Neuron (in vitro differentiated cells): ENCODE results near the gene CAP2.
"Not testable (repeated sequence)": the region's sequence is repeated elsewhere in the genome, so short reads cannot be mapped to it uniquely, and the experiment has no call there.

Experiments
- H2AFZ ChIP-seq: one replicate; pipeline ENCODE4 v1.6.1; 2013; ENCODE audit warnings: low read depth, mild to moderate bottlenecking, inconsistent platforms, low read length, moderate library complexity
- H3K27me3 ChIP-seq: one replicate; pipeline ENCODE4 v1.6.1; 2013; ENCODE audit warnings: low read length; ENCODE audit not compliant: insufficient read depth
- H3K36me3 ChIP-seq: one replicate; pipeline ENCODE4 v1.6.1; 2013; ENCODE audit warnings: low read length; ENCODE audit not compliant: insufficient read depth
- H3K4me1 ChIP-seq: one replicate; pipeline ENCODE4 v1.6.1; 2013; ENCODE audit warnings: low read length; ENCODE audit not compliant: insufficient read depth
- H3K4me3 ChIP-seq: 2 replicates; pipeline ENCODE4 v1.5.1; 2013; ENCODE audit warnings: mild to moderate bottlenecking, low read length, moderate library complexity
- H3K9me3 ChIP-seq: one replicate; pipeline ENCODE4 v1.6.1; 2013; ENCODE audit warnings: low read length

The CAP2 gene

DNA sequence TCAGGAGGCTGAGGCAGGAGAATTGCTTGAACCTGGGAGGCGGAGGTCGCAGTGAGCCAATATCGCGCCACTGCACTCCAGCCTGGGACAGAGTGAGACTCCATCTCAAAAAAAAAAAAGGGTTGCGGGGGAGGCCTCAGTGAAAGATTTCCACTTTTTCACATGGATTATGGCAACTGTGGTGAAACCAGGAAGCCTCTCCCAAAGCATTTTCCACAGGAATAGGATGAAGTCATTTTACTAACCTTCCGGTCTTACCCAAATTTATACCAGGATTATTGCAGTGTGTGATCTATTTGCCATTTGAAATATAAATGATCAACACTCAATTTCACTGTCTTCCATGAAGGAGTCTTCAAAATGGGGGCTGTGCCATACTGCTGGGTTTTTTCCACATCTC, 113.1 kb downstream of the CAP2 start:
- Histone ChIP-seq H2AFZ (no peak overlapping the region), H3K9me3 (no peaks in the 10 kb centered on the region), H3K4me3 (no peak overlapping the region), H3K4me1 (no peaks in the 10 kb centered on the region), H3K27me3 (no peaks in the 10 kb centered on the region), H3K36me3 (peaks cover 4% of the 10 kb centered on the region)

DNA sequence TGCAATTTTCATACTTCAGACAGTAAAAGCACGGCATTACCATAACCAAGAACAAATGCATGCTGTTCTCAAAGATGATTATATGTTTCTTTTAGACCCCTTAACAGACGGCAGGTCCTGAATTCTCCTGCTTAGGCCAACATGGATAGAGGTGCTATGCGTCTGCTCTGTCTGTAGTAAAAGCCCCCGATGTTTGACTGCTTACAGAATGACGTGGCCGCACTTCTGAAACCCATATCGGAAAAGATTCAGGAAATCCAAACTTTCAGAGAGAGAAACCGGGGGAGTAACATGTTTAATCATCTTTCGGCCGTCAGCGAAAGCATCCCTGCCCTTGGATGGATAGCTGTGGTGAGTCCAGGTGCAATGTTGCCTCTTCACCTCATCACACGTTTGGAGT, 113.6 kb downstream of the CAP2 start:
- Histone ChIP-seq H3K4me3 (no peak overlapping the region), H3K4me1 (no peaks in the 10 kb centered on the region), H3K36me3 (peaks cover 4% of the 10 kb centered on the region), H2AFZ (no peak overlapping the region), H3K27me3 (no peaks in the 10 kb centered on the region), H3K9me3 (no peaks in the 10 kb centered on the region)

DNA sequence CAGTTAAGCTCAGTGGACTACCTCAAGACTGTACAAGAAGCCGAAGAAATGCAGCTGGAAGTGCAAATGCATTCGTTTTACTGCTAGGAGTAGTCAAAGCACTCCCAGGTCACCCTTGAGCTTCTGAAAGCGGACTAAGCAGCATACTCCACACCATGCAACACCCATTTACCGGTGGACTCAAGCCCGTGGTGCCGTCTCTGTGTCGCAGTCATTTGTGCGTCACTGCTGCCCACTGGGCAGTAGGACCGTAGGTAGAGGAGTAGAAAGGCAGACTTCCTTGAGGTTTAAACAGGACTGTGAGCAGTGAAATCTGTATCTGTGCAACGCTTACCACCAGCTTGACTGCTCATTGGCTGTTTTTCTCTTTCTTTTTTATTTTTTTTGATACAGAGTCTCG, 117.7 kb downstream of the CAP2 start:
- Histone ChIP-seq H3K27me3 (no peaks in the 10 kb centered on the region), H3K36me3 (peaks cover 7% of the 10 kb centered on the region), H3K9me3 (no peaks in the 10 kb centered on the region), H3K4me1 (no peaks in the 10 kb centered on the region), H2AFZ (no peak overlapping the region), H3K4me3 (no peak overlapping the region)

DNA sequence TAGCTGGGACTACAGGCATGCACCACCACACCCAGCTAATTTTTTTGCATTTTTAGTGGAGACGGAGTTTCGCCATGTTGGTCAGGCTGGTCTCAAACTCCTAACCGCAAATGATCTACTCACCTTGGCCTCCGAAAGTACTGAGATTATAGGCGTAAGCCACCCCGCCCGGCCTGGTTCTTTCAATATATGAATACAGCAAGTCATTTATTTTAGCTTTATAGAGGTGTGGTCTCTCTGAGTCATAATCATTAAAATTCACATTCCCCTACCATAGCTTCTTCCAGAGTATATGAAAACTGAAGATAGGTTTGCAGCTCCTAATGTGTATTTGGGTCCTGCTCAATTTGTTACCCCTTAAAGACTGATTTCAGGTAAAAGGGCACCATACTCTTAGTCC, 118.2 kb downstream of the CAP2 start:
- Histone ChIP-seq H2AFZ (no peak overlapping the region), H3K4me1 (no peaks in the 10 kb centered on the region), H3K9me3 (no peaks in the 10 kb centered on the region), H3K27me3 (no peaks in the 10 kb centered on the region), H3K36me3 (peaks cover 7% of the 10 kb centered on the region), H3K4me3 (no peak overlapping the region)

DNA sequence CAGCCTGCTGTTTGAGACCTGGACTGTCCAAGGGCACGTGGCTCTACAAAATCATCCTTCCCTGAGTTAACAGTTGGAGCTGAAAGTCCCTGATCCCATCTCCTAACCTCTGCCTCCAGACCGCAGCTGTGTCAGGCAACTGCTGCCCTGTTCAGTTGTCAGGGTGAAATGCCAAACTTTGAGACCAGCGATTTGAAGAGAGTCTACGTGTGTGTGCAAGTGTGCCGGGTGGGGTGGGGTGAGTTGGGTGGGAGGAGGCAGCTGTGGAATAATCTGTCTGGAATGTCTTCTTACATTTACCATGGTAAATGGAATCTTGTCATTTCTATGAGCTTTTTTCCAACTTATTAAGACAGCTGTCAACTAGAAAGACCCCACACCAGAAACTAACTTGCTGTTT, 125.7 kb downstream of the CAP2 start:
- H3K36me3 ChIP-seq: peaks cover 5% of the 10 kb centered on the region

DNA sequence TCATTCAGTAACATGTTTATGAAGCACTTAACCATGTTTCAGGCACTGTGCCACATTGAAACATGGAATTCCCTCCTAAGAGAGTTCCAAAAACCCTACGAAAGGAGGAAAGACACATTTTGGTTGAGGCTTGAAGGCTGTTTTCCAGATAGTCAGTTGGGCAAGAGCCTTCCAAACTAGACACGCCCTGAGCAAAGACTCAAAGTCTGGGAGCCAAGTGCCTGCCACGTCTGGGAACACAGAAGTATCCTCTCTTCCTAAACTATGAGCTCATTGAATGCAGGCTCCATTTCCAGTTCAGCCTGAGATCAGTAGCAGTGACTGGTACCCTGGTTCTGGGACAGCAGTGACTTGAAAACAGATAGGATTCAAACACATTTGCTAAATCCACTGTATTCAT, 132.2 kb downstream of the CAP2 start:
- H3K4me1 ChIP-seq: no peaks in the 10 kb centered on the region
- H3K4me3 ChIP-seq: no peak overlapping the region
- peaks cover 2% of the 10 kb centered on the region for H3K36me3 ChIP-seq
- no peak overlapping the region for H2AFZ ChIP-seq
- H3K9me3 ChIP-seq: no peaks in the 10 kb centered on the region
- H3K27me3 ChIP-seq: no peaks in the 10 kb centered on the region

More for the DNA sequence above, 125.7 kb downstream of the CAP2 start:
- H3K9me3 ChIP-seq: no peaks in the 10 kb centered on the region
- H3K27me3 ChIP-seq: no peaks in the 10 kb centered on the region
- H3K4me3 ChIP-seq: no peak overlapping the region
- H3K4me1 ChIP-seq: no peaks in the 10 kb centered on the region
- H2AFZ ChIP-seq: no peak overlapping the region

DNA sequence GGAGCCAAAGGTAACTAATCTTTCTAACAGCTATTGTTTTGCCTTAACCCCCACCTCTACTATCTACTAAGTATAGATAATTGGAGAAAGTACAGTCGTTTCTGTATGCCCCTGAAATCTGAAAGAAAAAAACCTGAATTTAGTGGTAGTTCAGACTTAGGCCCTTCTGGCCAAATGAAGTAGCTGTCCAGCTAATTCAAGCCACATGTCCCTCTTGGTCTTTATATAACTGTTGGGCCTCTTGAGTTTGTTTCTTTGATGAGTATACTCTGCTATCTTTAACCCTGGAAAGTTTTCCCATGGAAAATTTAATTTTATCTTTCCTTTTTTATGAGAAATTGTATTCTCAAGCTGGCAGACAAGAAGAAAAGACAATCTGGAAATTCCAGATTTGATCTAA, 133.7 kb downstream of the CAP2 start:
- Histone ChIP-seq H3K27me3 (no peaks in the 10 kb centered on the region), H3K36me3 (peaks cover 2% of the 10 kb centered on the region), H3K9me3 (no peaks in the 10 kb centered on the region), H3K4me3 (no peak overlapping the region), H2AFZ (no peak overlapping the region), H3K4me1 (no peaks in the 10 kb centered on the region)

DNA sequence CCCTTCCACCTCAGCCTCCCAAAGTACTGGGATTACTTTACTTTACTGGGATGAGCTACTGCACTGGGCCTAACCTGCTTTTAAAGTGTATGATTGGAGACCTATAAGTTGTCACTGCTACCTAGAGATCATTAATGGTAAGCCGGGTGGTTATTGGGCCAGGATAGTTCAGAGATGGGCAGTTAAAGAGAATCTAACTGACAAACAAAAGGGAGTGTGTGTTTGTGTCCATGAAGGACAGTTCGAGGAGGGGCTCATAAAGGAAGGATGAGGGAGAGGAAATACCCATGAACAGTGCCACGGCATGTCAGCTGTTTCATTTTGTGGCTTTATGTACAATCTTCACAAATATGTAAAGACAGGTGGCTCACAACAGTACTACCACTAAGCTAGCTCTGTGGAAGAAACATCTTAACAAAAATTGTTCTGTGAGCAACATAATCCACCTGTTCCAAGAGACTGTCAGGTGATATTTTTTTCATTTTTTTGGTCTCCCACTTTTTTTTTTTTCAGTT, 137.0 kb downstream of the CAP2 start:
- Histone ChIP-seq H2AFZ (no peak overlapping the region), H3K4me3 (no peak overlapping the region), H3K36me3 (peaks cover 2% of the 10 kb centered on the region), H3K27me3 (no peaks in the 10 kb centered on the region), H3K9me3 (peaks cover 4% of the 10 kb centered on the region), H3K4me1 (no peaks in the 10 kb centered on the region)

DNA sequence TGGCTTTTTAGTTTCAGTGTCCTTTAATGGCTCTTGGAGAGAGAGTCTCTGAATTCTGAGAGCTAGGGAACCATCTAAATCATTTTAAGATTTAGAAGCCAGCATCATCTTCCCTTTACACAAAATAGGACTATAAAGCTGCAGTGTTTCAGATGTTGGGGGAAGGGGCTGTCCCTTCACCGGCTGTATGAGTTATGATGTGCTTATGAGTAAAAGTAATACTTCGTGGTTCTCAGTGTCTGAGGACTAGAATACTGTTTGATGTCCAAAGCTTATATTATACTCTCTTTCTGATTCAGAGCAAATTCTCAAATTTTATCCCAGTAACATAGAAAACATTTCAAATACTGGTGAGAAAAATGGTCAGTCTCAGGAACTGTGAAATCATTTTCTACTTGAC, 143.2 kb downstream of the CAP2 start:
- no peak overlapping the region for H2AFZ ChIP-seq
- peaks cover 5% of the 10 kb centered on the region for H3K4me1 ChIP-seq
- no peak overlapping the region for H3K4me3 ChIP-seq
- H3K9me3 ChIP-seq: peaks cover 4% of the 10 kb centered on the region
- H3K27me3 ChIP-seq: no peaks in the 10 kb centered on the region
- H3K36me3 ChIP-seq: peaks cover 1% of the 10 kb centered on the region

DNA sequence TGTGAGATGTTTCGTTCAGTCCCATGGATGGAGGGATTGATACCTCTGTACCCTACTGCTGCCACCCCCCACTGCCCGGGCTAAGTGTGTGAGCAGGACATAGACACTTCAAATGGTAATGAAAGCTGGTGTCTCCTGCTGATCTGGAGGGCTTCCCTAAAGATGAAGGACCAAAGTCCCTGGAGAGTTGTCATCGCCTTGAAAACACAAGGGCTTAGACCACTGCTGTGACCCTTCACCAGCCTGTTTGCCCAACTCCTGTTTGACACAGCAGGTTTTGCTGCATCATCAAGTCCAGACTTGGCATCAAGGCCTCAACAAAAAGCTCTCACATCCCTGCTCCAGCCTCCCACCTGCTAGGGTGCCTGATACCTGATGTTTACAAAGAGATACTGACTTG, 148.8 kb downstream of the CAP2 start:
- H3K4me3 ChIP-seq: no peak overlapping the region
- H2AFZ ChIP-seq: no peak overlapping the region
- H3K27me3 ChIP-seq: no peaks in the 10 kb centered on the region
- no peaks in the 10 kb centered on the region for H3K4me1 ChIP-seq
- peaks cover 17% of the 10 kb centered on the region for H3K36me3 ChIP-seq
- no peaks in the 10 kb centered on the region for H3K9me3 ChIP-seq

DNA sequence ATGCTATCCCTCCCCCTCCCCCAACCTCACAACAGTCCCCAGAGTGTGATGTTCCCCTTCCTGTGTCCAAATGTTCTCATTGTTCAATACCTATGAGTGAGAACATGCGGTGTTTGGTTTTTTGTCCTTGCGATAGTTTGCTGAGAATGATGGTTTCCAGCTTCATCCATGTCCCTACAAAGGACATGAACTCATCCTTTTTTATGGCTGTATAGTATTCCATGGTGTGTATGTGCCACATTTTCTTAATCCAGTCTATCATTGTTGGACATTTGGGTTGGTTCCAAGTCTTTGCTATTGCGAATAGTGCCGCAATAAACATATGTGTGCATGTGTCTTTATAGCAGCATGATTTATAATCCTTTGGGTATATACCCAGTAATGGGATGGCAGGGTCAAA, 152.3 kb downstream of the CAP2 start:
- H2AFZ ChIP-seq, H3K4me3 ChIP-seq, H3K27me3 ChIP-seq, H3K9me3 ChIP-seq: not testable (repeated sequence)
- Histone ChIP-seq H3K36me3 (peaks cover 17% of the 10 kb centered on the region), H3K4me1 (peaks cover 12% of the 10 kb centered on the region)

DNA sequence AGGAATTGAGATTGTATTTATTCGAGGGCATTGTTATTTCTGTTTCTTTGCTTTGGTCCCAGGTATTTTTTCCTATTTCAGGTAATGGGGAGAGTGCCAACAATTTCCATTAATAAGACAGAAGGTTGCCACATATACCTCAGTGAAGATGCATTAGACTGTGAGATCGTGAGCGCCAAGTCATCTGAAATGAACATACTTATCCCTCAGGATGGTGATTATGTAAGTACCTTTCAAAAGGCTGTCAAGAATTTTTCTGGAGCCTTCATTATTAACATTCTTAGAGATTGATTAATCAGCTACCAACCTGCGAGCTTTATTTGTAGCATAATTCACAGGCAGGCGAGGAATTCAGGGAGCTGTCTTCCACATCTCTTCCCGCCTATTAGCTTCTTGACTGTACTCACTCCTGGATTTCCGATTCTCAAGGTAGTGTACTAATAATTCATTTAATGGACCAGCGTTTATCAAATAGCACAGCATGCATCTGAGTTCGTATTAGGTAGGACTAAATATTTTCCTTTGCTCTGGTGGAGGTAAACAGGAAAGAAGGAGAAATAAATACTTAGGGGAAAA, 158.1 kb downstream of the CAP2 start:
- Histone ChIP-seq H3K27me3 (no peaks in the 10 kb centered on the region), H3K4me3 (no peak overlapping the region), H3K36me3 (peaks cover 9% of the 10 kb centered on the region), H3K4me1 (peaks cover 17% of the 10 kb centered on the region), H3K9me3 (no peaks in the 10 kb centered on the region), H2AFZ (no peak overlapping the region)

DNA sequence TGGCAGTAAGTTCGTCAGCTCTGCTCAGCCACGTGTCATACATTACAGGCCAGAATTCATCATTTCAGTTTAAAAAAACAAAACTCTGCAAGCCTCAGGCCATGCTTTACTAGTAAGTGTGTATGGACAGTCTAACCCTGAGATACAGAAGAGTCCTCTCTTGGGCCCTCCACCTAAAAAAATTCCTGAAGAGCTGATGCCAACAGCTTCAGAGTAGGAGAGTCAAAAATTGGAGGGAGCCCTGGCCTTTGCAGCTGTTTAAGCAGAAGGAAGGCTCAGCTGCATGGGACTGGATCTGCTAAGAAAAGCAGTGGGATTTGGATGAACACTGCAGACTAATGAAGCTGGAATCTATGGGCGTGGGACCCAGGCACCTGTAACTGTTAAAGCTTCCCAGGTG, 159.5 kb downstream of the CAP2 start:
- H3K9me3 ChIP-seq: no peaks in the 10 kb centered on the region
- H3K36me3 ChIP-seq: peaks cover 9% of the 10 kb centered on the region
- no peaks in the 10 kb centered on the region for H3K27me3 ChIP-seq
- peaks cover 17% of the 10 kb centered on the region for H3K4me1 ChIP-seq
- no peak overlapping the region for H2AFZ ChIP-seq
- H3K4me3 ChIP-seq: no peak overlapping the region

DNA sequence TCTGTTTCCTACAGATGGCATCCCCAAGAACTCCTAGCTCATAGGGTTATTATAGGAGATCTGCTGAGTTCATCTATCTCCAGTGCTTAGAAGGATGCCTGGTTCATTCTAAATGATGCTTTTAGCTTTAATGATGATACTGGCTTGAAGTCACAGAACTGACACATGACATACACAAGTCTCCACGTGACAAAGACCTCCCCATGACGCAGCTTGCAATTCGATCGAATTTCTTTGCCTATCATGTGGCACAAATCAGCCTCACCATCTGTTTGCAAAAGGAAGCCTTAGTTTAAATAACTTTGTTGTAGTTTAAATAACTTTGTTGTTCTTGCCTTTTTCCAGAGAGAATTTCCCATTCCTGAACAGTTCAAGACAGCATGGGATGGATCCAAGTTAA, 162.6 kb downstream of the CAP2 start:
- peaks cover 2% of the 10 kb centered on the region for H3K4me1 ChIP-seq
- no peaks in the 10 kb centered on the region for H3K27me3 ChIP-seq
- no peaks in the 10 kb centered on the region for H3K9me3 ChIP-seq
- H3K4me3 ChIP-seq: no peak overlapping the region
- H3K36me3 ChIP-seq: peaks cover 9% of the 10 kb centered on the region
- H2AFZ ChIP-seq: no peak overlapping the region
